ENCODE results near the gene DSCAM. TPM values are rescaled to one million over a fixed set of nuclear protein-coding genes. Genes with fewer than 3 reads are reported as not detected.

DSCAM gene
- total and polyA plus RNA-seq, 4 experiments from 2014 or later: not detected

- Mint-ChIP-seq H3K9me3 (peaks cover 0 to 9% (median 6%) of the 10 kb centered on the region in 8 donors), H3K27ac (no peak overlapping the region), H3K36me3 (no peaks in the 10 kb centered on the region), H3K4me1 (peaks cover 0 to 1% (median 0%) of the 10 kb centered on the region in 4 donors), H3K4me3 (no peak overlapping the region), H3K27me3 (peaks cover 0 to 1% of the 10 kb centered on the region in 2 donors)
- DNase-seq: no peak
- intact Hi-C loops (cut with micrococcal nuclease): no loop called here
- Histone ChIP-seq H3K27me3 (ENCODE audit: insufficient read depth, low read length) (no peaks in the 10 kb centered on the region), H3K4me1 (ENCODE audit: insufficient read depth, low read length) (no peaks in the 10 kb centered on the region), H3K36me3 (ENCODE audit: insufficient read depth, low read length) (no peaks in the 10 kb centered on the region), H3K4me3 (ENCODE audit: low read length in 2 of 2) (no peak overlapping the region), H3K27ac (ENCODE audit: low read depth, low read length) (no peak overlapping the region), H3K9me3 (ENCODE audit: control insufficient read depth in 1 of 2, low read length in 2 of 2) (no peaks in the 10 kb centered on the region)
- ChIA-PET POLR2A (ENCODE audit: partially characterized antibody) (no interaction called here), CTCF (ENCODE audit: partially characterized antibody) (no interaction called here)
Observed at GRCh38 chr21:40553781-40554180, 293.2 kb downstream of the DSCAM start.

GRCh38 chr21:40547906-40548513 is 298.9 kb downstream of the DSCAM start:
- H3K27me3 Mint-ChIP-seq: peaks cover 0 to 1% of the 10 kb centered on the region in 2 donors
- CTCF ChIA-PET (ENCODE audit: partially characterized antibody): no interaction called here
- Histone ChIP-seq H3K9me3 (ENCODE audit: control insufficient read depth in 1 of 2, low read length in 2 of 2) (no peaks in the 10 kb centered on the region), H3K4me1 (ENCODE audit: insufficient read depth, low read length) (no peaks in the 10 kb centered on the region), H3K27me3 (ENCODE audit: insufficient read depth, low read length) (no peaks in the 10 kb centered on the region), H3K36me3 (ENCODE audit: insufficient read depth, low read length) (no peaks in the 10 kb centered on the region), H3K4me3 (ENCODE audit: low read length in 2 of 2) (no peak overlapping the region), H3K27ac (ENCODE audit: low read depth, low read length) (no peak overlapping the region)
- POLR2A ChIA-PET (ENCODE audit: partially characterized antibody): no interaction called here
- no peak for DNase-seq
- H3K36me3 Mint-ChIP-seq: no peaks in the 10 kb centered on the region
- intact Hi-C loops (cut with micrococcal nuclease): no loop called here
- peaks cover 0 to 13% (median 9%) of the 10 kb centered on the region in 8 donors for H3K9me3 Mint-ChIP-seq
- no peaks in the 10 kb centered on the region for H3K4me1 Mint-ChIP-seq
- no peak overlapping the region for H3K27ac Mint-ChIP-seq
- no peak overlapping the region for H3K4me3 Mint-ChIP-seq

GRCh38 chr21:40546647-40547046 is 300.3 kb downstream of the DSCAM start:
- Histone ChIP-seq H3K4me3 (ENCODE audit: low read length in 2 of 2) (no peak overlapping the region), H3K36me3 (ENCODE audit: insufficient read depth, low read length) (no peaks in the 10 kb centered on the region), H3K27me3 (ENCODE audit: insufficient read depth, low read length) (no peaks in the 10 kb centered on the region), H3K27ac (ENCODE audit: low read depth, low read length) (no peak overlapping the region), H3K9me3 (ENCODE audit: control insufficient read depth in 1 of 2, low read length in 2 of 2) (no peaks in the 10 kb centered on the region), H3K4me1 (ENCODE audit: insufficient read depth, low read length) (no peaks in the 10 kb centered on the region)
- no peak for DNase-seq
- H3K27ac Mint-ChIP-seq: no peak overlapping the region
- H3K27me3 Mint-ChIP-seq: no peaks in the 10 kb centered on the region
- POLR2A ChIA-PET (ENCODE audit: partially characterized antibody): no interaction called here
- intact Hi-C loops (cut with micrococcal nuclease): no loop called here
- CTCF ChIA-PET (ENCODE audit: partially characterized antibody): no interaction called here
- H3K4me3 Mint-ChIP-seq: no peak overlapping the region
- no peaks in the 10 kb centered on the region for H3K36me3 Mint-ChIP-seq
- H3K9me3 Mint-ChIP-seq: peaks cover 0 to 15% (median 9%) of the 10 kb centered on the region in 8 donors
- H3K4me1 Mint-ChIP-seq: no peaks in the 10 kb centered on the region

GRCh38 chr21:40540216-40540615 is 306.7 kb downstream of the DSCAM start:
- no peaks in the 10 kb centered on the region for H3K4me1 Mint-ChIP-seq
- no peaks in the 10 kb centered on the region for H3K27me3 ChIP-seq (ENCODE audit: insufficient read depth, low read length)
- intact Hi-C loops (cut with micrococcal nuclease): no loop called here
- no peaks in the 10 kb centered on the region for H3K27me3 Mint-ChIP-seq
- no peaks in the 10 kb centered on the region for H3K36me3 ChIP-seq (ENCODE audit: insufficient read depth, low read length)
- H3K4me3 Mint-ChIP-seq: no peak overlapping the region
- no peaks in the 10 kb centered on the region for H3K36me3 Mint-ChIP-seq
- ChIA-PET POLR2A (ENCODE audit: partially characterized antibody) (no interaction called here), CTCF (ENCODE audit: partially characterized antibody) (no interaction called here)
- no peak overlapping the region for H3K4me3 ChIP-seq (ENCODE audit: low read length in 2 of 2)
- no peak overlapping the region for H3K27ac ChIP-seq (ENCODE audit: low read depth, low read length)
- peaks cover 3 to 22% (median 8%) of the 10 kb centered on the region in 8 donors for H3K9me3 Mint-ChIP-seq
- no peak overlapping the region for H3K27ac Mint-ChIP-seq
- no peak for DNase-seq
- H3K4me1 ChIP-seq (ENCODE audit: insufficient read depth, low read length): no peaks in the 10 kb centered on the region
- no peaks in the 10 kb centered on the region for H3K9me3 ChIP-seq (ENCODE audit: control insufficient read depth in 1 of 2, low read length in 2 of 2)

GRCh38 chr21:40534886-40535285 is 312.1 kb downstream of the DSCAM start:
- intact Hi-C loops (cut with micrococcal nuclease): no loop called here
- ChIA-PET POLR2A (ENCODE audit: partially characterized antibody) (no interaction called here), CTCF (ENCODE audit: partially characterized antibody) (no interaction called here)
- Mint-ChIP-seq H3K4me3 (no peak overlapping the region), H3K9me3 (peaks cover 4 to 22% (median 9%) of the 10 kb centered on the region in 8 donors), H3K27ac (no peak overlapping the region), H3K27me3 (peaks cover 0 to 2% of the 10 kb centered on the region in 2 donors), H3K36me3 (no peaks in the 10 kb centered on the region), H3K4me1 (no peaks in the 10 kb centered on the region)
- no peak overlapping the region for H3K4me3 ChIP-seq (ENCODE audit: low read length in 2 of 2)
- no peaks in the 10 kb centered on the region for H3K4me1 ChIP-seq (ENCODE audit: insufficient read depth, low read length)
- H3K27ac ChIP-seq (ENCODE audit: low read depth, low read length): no peak overlapping the region
- no peaks in the 10 kb centered on the region for H3K9me3 ChIP-seq (ENCODE audit: control insufficient read depth in 1 of 2, low read length in 2 of 2)
- H3K36me3 ChIP-seq (ENCODE audit: insufficient read depth, low read length): no peaks in the 10 kb centered on the region
- DNase-seq: no peak
- H3K27me3 ChIP-seq (ENCODE audit: insufficient read depth, low read length): no peaks in the 10 kb centered on the region

GRCh38 chr21:40531431-40532110 is 315.4 kb downstream of the DSCAM start:
- DNase-seq: no peak
- CTCF ChIA-PET (ENCODE audit: partially characterized antibody): no interaction called here

GRCh38 chr21:40531016-40531415 is 315.9 kb downstream of the DSCAM start:
- intact Hi-C loops (cut with micrococcal nuclease): no loop called here
- POLR2A ChIA-PET (ENCODE audit: partially characterized antibody): no interaction called here
- Histone ChIP-seq H3K4me1 (ENCODE audit: insufficient read depth, low read length) (no peaks in the 10 kb centered on the region), H3K27ac (ENCODE audit: low read depth, low read length) (no peak overlapping the region), H3K4me3 (ENCODE audit: low read length in 2 of 2) (no peak overlapping the region), H3K27me3 (ENCODE audit: insufficient read depth, low read length) (no peaks in the 10 kb centered on the region), H3K36me3 (ENCODE audit: insufficient read depth, low read length) (no peaks in the 10 kb centered on the region), H3K9me3 (ENCODE audit: control insufficient read depth in 1 of 2, low read length in 2 of 2) (no peaks in the 10 kb centered on the region)
- no peak for DNase-seq
- Mint-ChIP-seq H3K27me3 (peaks cover 0 to 2% of the 10 kb centered on the region in 2 donors), H3K9me3 (peaks cover 5 to 26% (median 15%) of the 10 kb centered on the region in 8 donors), H3K4me1 (no peaks in the 10 kb centered on the region), H3K4me3 (no peak overlapping the region), H3K36me3 (no peaks in the 10 kb centered on the region), H3K27ac (no peak overlapping the region)
- CTCF ChIA-PET (ENCODE audit: partially characterized antibody): no interaction called here

More at GRCh38 chr21:40531431-40532110, 315.4 kb downstream of the DSCAM start:
- H3K4me3 Mint-ChIP-seq: no peak overlapping the region
- H3K27ac Mint-ChIP-seq: no peak overlapping the region
- no peaks in the 10 kb centered on the region for H3K4me1 Mint-ChIP-seq
- POLR2A ChIA-PET (ENCODE audit: partially characterized antibody): no interaction called here
- Histone ChIP-seq H3K36me3 (ENCODE audit: insufficient read depth, low read length) (no peaks in the 10 kb centered on the region), H3K27ac (ENCODE audit: low read depth, low read length) (no peak overlapping the region), H3K4me3 (ENCODE audit: low read length in 2 of 2) (no peak overlapping the region), H3K4me1 (ENCODE audit: insufficient read depth, low read length) (no peaks in the 10 kb centered on the region), H3K27me3 (ENCODE audit: insufficient read depth, low read length) (no peaks in the 10 kb centered on the region), H3K9me3 (ENCODE audit: control insufficient read depth in 1 of 2, low read length in 2 of 2) (no peaks in the 10 kb centered on the region)
- H3K9me3 Mint-ChIP-seq: peaks cover 5 to 26% (median 13%) of the 10 kb centered on the region in 8 donors
- peaks cover 0 to 2% of the 10 kb centered on the region in 2 donors for H3K27me3 Mint-ChIP-seq
- intact Hi-C loops (cut with micrococcal nuclease): no loop called here
- no peaks in the 10 kb centered on the region for H3K36me3 Mint-ChIP-seq
